Measurements from ENCODE around the gene NOG. TPM values are rescaled to one million over a fixed set of nuclear protein-coding genes. Genes with fewer than 3 reads are reported as not detected.

NOG gene
- total and polyA plus RNA-seq, 3 donors from 2014 or later: 0.92 to 6.1 (median 5.2) TPM

GRCh38 chr17:56595831-56596690 is 2.6 kb downstream of the NOG start:
- DNase-seq: no peak
- no peak overlapping the region for H3K27ac ChIP-seq
- TF ChIP-seq CTCF (IDR thresholded peaks at IDR 0.05) (no peak), POLR2A (IDR thresholded peaks at IDR 0.05) (no peak)

GRCh38 chr17:56596691-56597494 is 3.4 kb downstream of the NOG start:
- intact Hi-C loops (cut with DNase I; ENCODE audit: low total_unique reads): loop anchor here (10.0 kb wide), 1 partner anchor 118 kb away; no protein-coding TSS in a partner anchor
- peaks cover 19% of the 10 kb centered on the region for H3K4me1 ChIP-seq
- no peak for TF ChIP-seq CTCF (IDR thresholded peaks at IDR 0.05)
- no peak for TF ChIP-seq POLR2A (IDR thresholded peaks at IDR 0.05)
- H3K27me3 ChIP-seq: no peaks in the 10 kb centered on the region
- H3K9me3 ChIP-seq: no peaks in the 10 kb centered on the region
- H3K36me3 ChIP-seq (ENCODE audit: low read depth, missing control alignments): no peaks in the 10 kb centered on the region
- 1 to 2% methylated on average over 30 to 38 of the region's 40 CpGs for WGBS, 2 donors
- H3K4me3 ChIP-seq: peak overlapping the region; percentile 9 to 52
- no peak overlapping the region for H3K27ac ChIP-seq
- DNase-seq: no peak

More at GRCh38 chr17:56595831-56596690, 2.6 kb downstream of the NOG start:
- Histone ChIP-seq H3K36me3 (ENCODE audit: low read depth, missing control alignments) (no peaks in the 10 kb centered on the region), H3K9me3 (no peaks in the 10 kb centered on the region), H3K27me3 (no peaks in the 10 kb centered on the region), H3K4me3 (peak overlapping the region in 1 of 2 donors; percentile 52), H3K4me1 (peaks cover 19% of the 10 kb centered on the region)
- WGBS, 2 donors: 0 to 2% methylated on average over 10 to 43 of the region's 43 CpGs
- intact Hi-C loops (cut with DNase I; ENCODE audit: low total_unique reads): loop anchor here (10.0 kb wide), 1 partner anchor 119 kb away; no protein-coding TSS in a partner anchor

- Histone ChIP-seq H3K9me3 (no peaks in the 10 kb centered on the region), H3K4me1 (peaks cover 19% of the 10 kb centered on the region), H3K27me3 (no peaks in the 10 kb centered on the region), H3K27ac (no peak overlapping the region), H3K4me3 (peak overlapping the region; percentile 9 to 52), H3K36me3 (ENCODE audit: low read depth, missing control alignments) (no peaks in the 10 kb centered on the region)
- WGBS, 2 donors: 0 to 1% methylated on average over 13 to 41 of the region's 41 CpGs
- DNase-seq: no peak
- TF ChIP-seq CTCF (IDR thresholded peaks at IDR 0.05): no peak
- no peak for TF ChIP-seq POLR2A (IDR thresholded peaks at IDR 0.05)
- intact Hi-C loops (cut with DNase I; ENCODE audit: low total_unique reads): loop anchor here (10.0 kb wide), 1 partner anchor 117 kb away; no protein-coding TSS in a partner anchor
These were observed 4.0 kb downstream of the NOG start for GRCh38 chr17:56597495-56597990.

GRCh38 chr17:56598466-56598865 is 5.0 kb downstream of the NOG start:
- Histone ChIP-seq H3K36me3 (ENCODE audit: low read depth, missing control alignments) (no peaks in the 10 kb centered on the region), H3K27me3 (no peaks in the 10 kb centered on the region), H3K27ac (no peak overlapping the region), H3K9me3 (no peaks in the 10 kb centered on the region), H3K4me3 (no peak overlapping the region), H3K4me1 (peaks cover 19% of the 10 kb centered on the region)
- no peak for TF ChIP-seq POLR2A (IDR thresholded peaks at IDR 0.05)
- intact Hi-C loops (cut with DNase I; ENCODE audit: low total_unique reads): loop anchor here (10.0 kb wide), 1 partner anchor 116 kb away; no protein-coding TSS in a partner anchor
- WGBS, 2 donors: 63 to 72% methylated on average over 5 of the region's 5 CpGs
- no peak for DNase-seq

GRCh38 chr17:56599088-56599487 is 5.6 kb downstream of the NOG start:
- WGBS, 2 donors: 81 to 90% methylated on average over 4 of the region's 4 CpGs

More at GRCh38 chr17:56599088-56599487, 5.6 kb downstream of the NOG start:
- no peaks in the 10 kb centered on the region for H3K9me3 ChIP-seq
- DNase-seq: no peak
- no peaks in the 10 kb centered on the region for H3K36me3 ChIP-seq (ENCODE audit: low read depth, missing control alignments)
- H3K27me3 ChIP-seq: no peaks in the 10 kb centered on the region
- TF ChIP-seq POLR2A (IDR thresholded peaks at IDR 0.05) (no peak), CTCF (IDR thresholded peaks at IDR 0.05) (no peak)
- intact Hi-C loops (cut with DNase I; ENCODE audit: low total_unique reads): loop anchor here (10.0 kb wide), 1 partner anchor 116 kb away; no protein-coding TSS in a partner anchor
- H3K4me3 ChIP-seq: no peak overlapping the region
- peaks cover 19% of the 10 kb centered on the region for H3K4me1 ChIP-seq
- H3K27ac ChIP-seq: no peak overlapping the region
